Measurements from ENCODE around the gene FNDC3B.

Gene FNDC3B

GRCh38 chr3:172276103-172276502 is 236.7 kb downstream of the FNDC3B start:
- no peak for DNase-seq

- DNase-seq: no peak
Measured at GRCh38 chr3:172277151-172277652, 237.8 kb downstream of the FNDC3B start.

- DNase-seq: peak; percentile 45
Measured at GRCh38 chr3:172279191-172279640, 239.8 kb downstream of the FNDC3B start.

GRCh38 chr3:172279974-172280373 is 240.6 kb downstream of the FNDC3B start:
- DNase-seq: no peak

- DNase-seq: no peak
Measured at GRCh38 chr3:172280406-172281051, 241.2 kb downstream of the FNDC3B start.

GRCh38 chr3:172281884-172282283 is 242.5 kb downstream of the FNDC3B start:
- DNase-seq: no peak

GRCh38 chr3:172282850-172283249 is 243.5 kb downstream of the FNDC3B start:
- DNase-seq: no peak

GRCh38 chr3:172283841-172284357 is 244.5 kb downstream of the FNDC3B start:
- DNase-seq: no peak

- no peak for DNase-seq
Measured at GRCh38 chr3:172285844-172286243, 246.5 kb downstream of the FNDC3B start.

- DNase-seq: no peak
Measured at GRCh38 chr3:172286548-172287148, 247.3 kb downstream of the FNDC3B start.

- no peak for DNase-seq
Measured at GRCh38 chr3:172287937-172288477, 248.6 kb downstream of the FNDC3B start.

- DNase-seq: no peak
Measured at GRCh38 chr3:172288651-172289050, 249.3 kb downstream of the FNDC3B start.

- DNase-seq: no peak
Measured at GRCh38 chr3:172289583-172289982, 250.2 kb downstream of the FNDC3B start.

GRCh38 chr3:172290457-172290856 is 251.1 kb downstream of the FNDC3B start:
- DNase-seq: no peak

GRCh38 chr3:172291650-172292049 is 252.3 kb downstream of the FNDC3B start:
- DNase-seq: no peak

GRCh38 chr3:172292422-172292821 is 253.0 kb downstream of the FNDC3B start:
- no peak for DNase-seq

GRCh38 chr3:172293093-172293492 is 253.7 kb downstream of the FNDC3B start:
- no peak for DNase-seq

GRCh38 chr3:172294223-172294806 is 254.9 kb downstream of the FNDC3B start:
- DNase-seq: no peak

GRCh38 chr3:172296248-172296974 is 257.0 kb downstream of the FNDC3B start:
- no peak for DNase-seq

- no peak for DNase-seq
Measured at GRCh38 chr3:172296975-172297332, 257.6 kb downstream of the FNDC3B start.

- DNase-seq: no peak
Measured at GRCh38 chr3:172298247-172298646, 258.9 kb downstream of the FNDC3B start.

- DNase-seq: no peak
Measured at GRCh38 chr3:172300187-172300586, 260.8 kb downstream of the FNDC3B start.

GRCh38 chr3:172300862-172301261 is 261.5 kb downstream of the FNDC3B start:
- DNase-seq: no peak

All from NCI-H510A treated with DMSO at 0.1 percent for 48 hours (cell line).